Measurements from ENCODE around the gene INIP. TPM values are rescaled to one million over a fixed set of nuclear protein-coding genes. Genes with fewer than 3 reads are reported as not detected.

Gene INIP
- total RNA-seq, 2 experiments from 2014 or later, result 28.9 to 31.0 TPM

GRCh38 chr9:112670991-112671625 is 46.8 kb downstream of the INIP start:
- Mint-ChIP-seq H3K27me3 (no peaks in the 10 kb centered on the region), H3K4me3 (no peak overlapping the region), H3K9me3 (no peaks in the 10 kb centered on the region), H3K27ac (no peak overlapping the region), H3K36me3 (ENCODE audit: low read depth) (no peaks in the 10 kb centered on the region), H3K4me1 (ENCODE audit: low read depth) (no peaks in the 10 kb centered on the region)
- ChIA-PET POLR2A (interaction anchor here (1.1 kb wide), 1 partner anchor 10 kb away, joined by 3 read pairs; no protein-coding TSS in a partner anchor), CTCF (no interaction called here)
- no peak for DNase-seq
- no peak for ATAC-seq
- intact Hi-C loops (cut with micrococcal nuclease), result no loop called here
- TF ChIP-seq, protein P1, sequence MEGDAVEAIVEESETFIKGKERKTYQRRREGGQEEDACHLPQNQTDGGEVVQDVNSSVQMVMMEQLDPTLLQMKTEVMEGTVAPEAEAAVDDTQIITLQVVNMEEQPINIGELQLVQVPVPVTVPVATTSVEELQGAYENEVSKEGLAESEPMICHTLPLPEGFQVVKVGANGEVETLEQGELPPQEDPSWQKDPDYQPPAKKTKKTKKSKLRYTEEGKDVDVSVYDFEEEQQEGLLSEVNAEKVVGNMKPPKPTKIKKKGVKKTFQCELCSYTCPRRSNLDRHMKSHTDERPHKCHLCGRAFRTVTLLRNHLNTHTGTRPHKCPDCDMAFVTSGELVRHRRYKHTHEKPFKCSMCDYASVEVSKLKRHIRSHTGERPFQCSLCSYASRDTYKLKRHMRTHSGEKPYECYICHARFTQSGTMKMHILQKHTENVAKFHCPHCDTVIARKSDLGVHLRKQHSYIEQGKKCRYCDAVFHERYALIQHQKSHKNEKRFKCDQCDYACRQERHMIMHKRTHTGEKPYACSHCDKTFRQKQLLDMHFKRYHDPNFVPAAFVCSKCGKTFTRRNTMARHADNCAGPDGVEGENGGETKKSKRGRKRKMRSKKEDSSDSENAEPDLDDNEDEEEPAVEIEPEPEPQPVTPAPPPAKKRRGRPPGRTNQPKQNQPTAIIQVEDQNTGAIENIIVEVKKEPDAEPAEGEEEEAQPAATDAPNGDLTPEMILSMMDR (IDR thresholded peaks at IDR 0.05), result no peak

GRCh38 chr9:112669326-112669725 is 48.6 kb downstream of the INIP start:
- Mint-ChIP-seq H3K9me3 (no peaks in the 10 kb centered on the region), H3K36me3 (ENCODE audit: low read depth) (no peaks in the 10 kb centered on the region), H3K4me1 (ENCODE audit: low read depth) (no peaks in the 10 kb centered on the region), H3K27me3 (no peaks in the 10 kb centered on the region), H3K4me3 (no peak overlapping the region), H3K27ac (no peak overlapping the region)
- TF ChIP-seq, protein P1 (IDR thresholded peaks at IDR 0.05), result no peak
- CTCF ChIA-PET, result no interaction called here
- no peak for DNase-seq
- no peak for ATAC-seq
- intact Hi-C loops (cut with micrococcal nuclease), result no loop called here
- POLR2A ChIA-PET, result interaction anchor here (0.6 kb wide), 1 partner anchor 18 kb away, joined by 3 read pairs; no protein-coding TSS in a partner anchor

DNA sequence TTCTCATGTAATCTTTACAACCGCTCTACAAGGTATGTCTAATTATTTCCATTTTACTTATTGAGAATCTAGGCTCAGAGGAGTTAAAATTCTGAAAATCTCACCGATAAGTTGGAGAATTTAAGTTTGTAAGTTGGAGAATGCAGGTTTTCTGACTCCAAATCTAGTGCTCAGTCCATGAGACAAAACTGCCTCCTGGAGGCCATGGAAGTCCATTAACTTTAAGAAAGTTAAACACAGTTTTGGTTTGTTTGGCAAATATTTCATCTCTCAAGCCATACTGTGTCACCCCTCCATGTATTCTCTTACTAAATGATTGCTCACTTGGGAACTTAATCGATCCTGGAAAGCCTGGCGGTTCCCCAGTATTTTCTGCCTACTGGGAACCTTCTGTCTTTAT is 52.6 kb downstream of the INIP start:
- POLR2A ChIA-PET, result no interaction called here

GRCh38 chr9:112664531-112664930 is 53.4 kb downstream of the INIP start:
- TF ChIP-seq, protein P1 (IDR thresholded peaks at IDR 0.05), result no peak
- ATAC-seq (no peak), DNase-seq (no peak)
- Mint-ChIP-seq H3K4me3 (no peak overlapping the region), H3K9me3 (no peaks in the 10 kb centered on the region), H3K36me3 (ENCODE audit: low read depth) (peaks cover under 1% of the 10 kb centered on the region), H3K27me3 (no peaks in the 10 kb centered on the region), H3K27ac (no peak overlapping the region), H3K4me1 (ENCODE audit: low read depth) (no peaks in the 10 kb centered on the region)
- POLR2A ChIA-PET, result no interaction called here
- CTCF ChIA-PET, result interaction anchor here (1.0 to 1.8 kb wide), 3 partner anchors 30 to 155 kb away, joined by 3 to 8 read pairs (median 3); no protein-coding TSS in a partner anchor
- intact Hi-C loops (cut with micrococcal nuclease), result no loop called here

More for the DNA sequence above, 52.6 kb downstream of the INIP start:
- Mint-ChIP-seq H3K36me3 (ENCODE audit: low read depth) (no peaks in the 10 kb centered on the region), H3K27me3 (no peaks in the 10 kb centered on the region), H3K4me1 (ENCODE audit: low read depth) (no peaks in the 10 kb centered on the region), H3K9me3 (no peaks in the 10 kb centered on the region), H3K4me3 (no peak overlapping the region), H3K27ac (no peak overlapping the region)
- CTCF ChIA-PET, result interaction anchor here (1.3 kb wide), 1 partner anchor 154 kb away, joined by 3 read pairs; no protein-coding TSS in a partner anchor
- intact Hi-C loops (cut with micrococcal nuclease), result no loop called here
- ATAC-seq, result no peak
- TF ChIP-seq, protein P1 (IDR thresholded peaks at IDR 0.05), result no peak
- no peak for DNase-seq

DNA sequence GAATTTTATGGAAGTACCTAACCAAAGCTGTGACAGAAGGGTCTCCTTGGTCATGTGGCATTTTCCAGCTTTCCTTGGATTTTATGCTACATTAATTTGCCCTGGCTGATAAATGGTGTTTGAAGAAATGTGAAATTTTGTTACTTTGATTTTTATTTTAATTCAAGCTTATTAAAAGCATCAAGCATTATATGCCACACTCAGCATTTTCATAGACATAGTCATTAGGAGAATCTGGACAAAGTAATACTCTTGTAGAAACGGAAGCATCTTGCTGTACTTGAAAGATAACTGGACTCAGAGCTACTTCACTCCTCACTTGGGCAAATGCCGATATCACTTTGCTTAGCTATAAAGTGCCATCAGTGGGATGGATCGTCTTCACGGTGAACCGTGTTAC is 54.2 kb downstream of the INIP start:
- CTCF ChIA-PET, result interaction anchor here (1.0 to 1.8 kb wide), 3 partner anchors 31 to 129 kb away, joined by 3 to 8 read pairs (median 3); no protein-coding TSS in a partner anchor
- Mint-ChIP-seq H3K27me3 (no peaks in the 10 kb centered on the region), H3K27ac (no peak overlapping the region), H3K4me1 (ENCODE audit: low read depth) (no peaks in the 10 kb centered on the region), H3K9me3 (no peaks in the 10 kb centered on the region), H3K36me3 (ENCODE audit: low read depth) (peaks cover 2% of the 10 kb centered on the region), H3K4me3 (no peak overlapping the region)
- POLR2A ChIA-PET, result no interaction called here
- ATAC-seq (no peak), DNase-seq (no peak)
- TF ChIP-seq, protein P1 (IDR thresholded peaks at IDR 0.05), result no peak
- intact Hi-C loops (cut with micrococcal nuclease), result no loop called here
